Gastroesophageal sphincter (tissue), 4 donors: ENCODE results near the gene AAK1. TPM values are rescaled to one million over a fixed set of nuclear protein-coding genes. Genes with fewer than 3 reads are reported as not detected.

Experiments
- ATAC-seq: fragments of 150-250 bp; one replicate; pipeline ENCODE4 v1.9.1; 2016; ENCODE audit warnings: mild to moderate bottlenecking, moderate library complexity
- H3K27ac ChIP-seq, 4 donors: fragments of 200-600 bp; sonication (generic) in 3 of 4; 1 replicate in 3 of 4; 2 replicates in 1 of 4; pipeline ENCODE4 v1.5.1; 2016 to 2019
- H3K27me3 ChIP-seq: fragments of 200-600 bp; sonication (generic); one replicate; pipeline ENCODE4 v1.5.1; 2019
- H3K36me3 ChIP-seq, 2 donors: fragments of 200-600 bp; sonication (generic); one replicate each; pipeline ENCODE4 v1.5.1; 2019; ENCODE audit warnings: control low read depth in 1 of 2
- H3K4me1 ChIP-seq, 3 donors: fragments of 200-600 bp; sonication (generic); 1 replicate in 2 of 3; 2 replicates in 1 of 3; pipeline ENCODE4 v1.5.1; 2016 to 2019; ENCODE audit warnings: control low read depth in 2 of 3
- H3K4me3 ChIP-seq, 2 donors: fragments of 200-600 bp; sonication (generic); one replicate each; pipeline ENCODE4 v1.5.1; 2019; ENCODE audit warnings: mild to moderate bottlenecking in 1 of 2, moderate library complexity in 1 of 2
- H3K9me3 ChIP-seq, 3 donors: fragments of 200-600 bp; sonication (generic); one replicate each; pipeline ENCODE4 v1.5.1; 2017 to 2019; ENCODE audit warnings: control low read depth in 2 of 3
- CTCF ChIP-seq, 4 experiments: fragments of 200-600 bp in 2 of 4; fragments of 450-650 bp in 2 of 4; sonication (generic) in 1 of 4; IDR thresholded peaks; one replicate each; pipeline ENCODE4 v1.5.1; 2017 to 2019; ENCODE audit warnings: antibody characterized with exemption in 4 of 4, mild to moderate bottlenecking in 2 of 4, moderate library complexity in 2 of 4
- EP300 ChIP-seq: sonication (generic); formaldehyde crosslinking; IDR thresholded peaks from one replicate; pipeline ENCODE4 v1.6.1; 2017; ENCODE audit warnings: antibody characterized with exemption, mild to moderate bottlenecking
- POLR2A ChIP-seq, 2 donors: fragments of 450-650 bp; IDR thresholded peaks; one replicate each; pipeline ENCODE4 v1.6.1; 2017; ENCODE audit warnings: antibody characterized with exemption in 2 of 2, mild to moderate bottlenecking in 2 of 2, moderate library complexity in 1 of 2
- POLR2AphosphoS5 ChIP-seq: sonication (generic); formaldehyde crosslinking; IDR thresholded peaks from one replicate; pipeline ENCODE4 v1.6.1; 2017; ENCODE audit warnings: antibody characterized with exemption
- WGBS, 2 donors: methylation state at CpG; one replicate each; pipeline ENCODE4 v1.1.5; 2018; ENCODE audit warnings: low coverage in 1 of 2; 5-methylcytosine and 5-hydroxymethylcytosine counted together
- total RNA-seq, 4 donors: library from RNA; depleted of rRNA; stranded (reverse); fragments of >200 nt; gene quantifications; one replicate each; pipeline ENCODE4 v1.1.0, GENCODE V29; 2016

The AAK1 gene
- total RNA-seq, 4 donors from 2014 or later: 32.3 to 55.9 (median 49.6) TPM

- WGBS, 2 donors: 100% methylated on average over 1 to 3 of the region's 7 CpGs
- Histone ChIP-seq H3K9me3 (no peaks in the 10 kb centered on the region), H3K4me1 (no peaks in the 10 kb centered on the region), H3K27me3 (no peaks in the 10 kb centered on the region), H3K27ac (no peak overlapping the region), H3K4me3 (no peak overlapping the region), H3K36me3 (no peaks in the 10 kb centered on the region)
- TF ChIP-seq EP300 (no peak), POLR2AphosphoS5 (no peak), CTCF (IDR thresholded peaks at IDR 0.05) (no peak), POLR2A (IDR thresholded peaks at IDR 0.05) (no peak)
- ATAC-seq: no peak
Observed at GRCh38 chr2:69456154-69456553, 187.4 kb downstream of the AAK1 start.

- no peaks in the 10 kb centered on the region for H3K36me3 ChIP-seq
- 85 to 100% methylated on average over 1 to 2 of the region's 2 CpGs for WGBS, 2 donors
- H3K4me3 ChIP-seq: no peak overlapping the region
- no peaks in the 10 kb centered on the region for H3K4me1 ChIP-seq
- no peaks in the 10 kb centered on the region for H3K9me3 ChIP-seq
- no peak overlapping the region for H3K27ac ChIP-seq
- TF ChIP-seq EP300 (no peak), POLR2AphosphoS5 (no peak), CTCF (IDR thresholded peaks at IDR 0.05) (no peak), POLR2A (IDR thresholded peaks at IDR 0.05) (no peak)
- H3K27me3 ChIP-seq: no peaks in the 10 kb centered on the region
- ATAC-seq: no peak
Observed at GRCh38 chr2:69454976-69455375, 188.6 kb downstream of the AAK1 start.

- ATAC-seq: no peak
- 82 to 97% methylated on average over 3 to 4 of the region's 4 CpGs for WGBS, 2 donors
- Histone ChIP-seq H3K4me3 (no peak overlapping the region), H3K27me3 (no peaks in the 10 kb centered on the region), H3K9me3 (no peaks in the 10 kb centered on the region), H3K27ac (no peak overlapping the region), H3K36me3 (no peaks in the 10 kb centered on the region), H3K4me1 (no peaks in the 10 kb centered on the region)
- TF ChIP-seq POLR2A (IDR thresholded peaks at IDR 0.05): no peak
- no peak for TF ChIP-seq EP300
- no peak for TF ChIP-seq POLR2AphosphoS5
- TF ChIP-seq CTCF (IDR thresholded peaks at IDR 0.05): no peak
Observed at GRCh38 chr2:69453475-69454129, 189.9 kb downstream of the AAK1 start.

GRCh38 chr2:69452687-69453086, 190.9 kb downstream of the AAK1 start:
- TF ChIP-seq POLR2A (IDR thresholded peaks at IDR 0.05) (no peak), POLR2AphosphoS5 (no peak), CTCF (IDR thresholded peaks at IDR 0.05) (no peak), EP300 (no peak)
- Histone ChIP-seq H3K27me3 (no peaks in the 10 kb centered on the region), H3K9me3 (no peaks in the 10 kb centered on the region), H3K4me1 (no peaks in the 10 kb centered on the region), H3K4me3 (no peak overlapping the region), H3K27ac (no peak overlapping the region), H3K36me3 (no peaks in the 10 kb centered on the region)
- WGBS, 2 donors: 81 to 95% methylated on average over 3 of the region's 3 CpGs
- ATAC-seq: no peak

DNA sequence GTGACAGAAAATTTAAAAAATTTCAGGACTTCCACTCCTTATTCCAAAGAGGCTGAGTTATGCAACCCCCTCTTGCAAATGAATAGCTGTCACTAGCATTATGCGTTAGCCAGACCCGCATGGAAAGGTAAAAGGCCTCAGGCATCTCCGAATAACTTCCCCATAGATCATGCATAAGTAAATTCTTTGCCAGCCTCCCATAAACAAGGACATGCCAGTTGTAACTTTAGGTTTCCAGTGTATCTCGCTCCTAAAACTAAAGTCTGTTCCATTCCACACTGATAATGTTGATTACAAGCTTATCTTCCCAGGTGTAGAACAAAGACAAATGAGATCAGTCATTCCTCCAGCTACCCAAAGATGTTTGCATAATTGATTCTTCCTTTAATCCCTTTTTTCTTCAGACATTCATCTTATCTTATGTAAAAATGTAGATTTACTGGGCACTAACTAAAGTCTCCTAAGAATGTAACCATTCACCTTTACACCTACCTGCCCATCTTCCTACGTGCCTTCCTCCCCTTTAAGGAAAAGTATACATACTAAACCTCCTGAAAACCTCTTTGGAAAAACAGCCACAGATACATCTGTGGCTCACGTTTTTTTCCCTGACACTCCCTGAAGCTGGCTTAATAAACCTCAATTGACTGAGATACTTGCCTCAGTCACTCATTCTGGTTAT, 192.7 kb downstream of the AAK1 start:
- no peaks in the 10 kb centered on the region for H3K27me3 ChIP-seq
- H3K27ac ChIP-seq: no peak overlapping the region
- TF ChIP-seq CTCF (IDR thresholded peaks at IDR 0.05): no peak
- no peak for TF ChIP-seq POLR2AphosphoS5
- TF ChIP-seq EP300: no peak
- TF ChIP-seq POLR2A (IDR thresholded peaks at IDR 0.05): no peak
- 75 to 82% methylated on average over 6 of the region's 6 CpGs for WGBS, 2 donors
- no peaks in the 10 kb centered on the region for H3K9me3 ChIP-seq
- H3K36me3 ChIP-seq: no peaks in the 10 kb centered on the region
- no peak for ATAC-seq
- H3K4me3 ChIP-seq: no peak overlapping the region
- no peaks in the 10 kb centered on the region for H3K4me1 ChIP-seq
